ENCODE measurements around the gene SLC38A10. TPM values are rescaled to one million over a fixed set of nuclear protein-coding genes. Genes with fewer than 3 reads are reported as not detected.
"Not testable (repeated sequence)": the region's sequence is repeated elsewhere in the genome, so short reads cannot be mapped to it uniquely, and the experiment has no call there.

Gene SLC38A10
- total and polyA plus RNA-seq, 2 of the 13 experiments (the other 11 are each of a cell fraction or from before 2014, with no cell fraction given): 23.4 to 55.8 TPM

DNA sequence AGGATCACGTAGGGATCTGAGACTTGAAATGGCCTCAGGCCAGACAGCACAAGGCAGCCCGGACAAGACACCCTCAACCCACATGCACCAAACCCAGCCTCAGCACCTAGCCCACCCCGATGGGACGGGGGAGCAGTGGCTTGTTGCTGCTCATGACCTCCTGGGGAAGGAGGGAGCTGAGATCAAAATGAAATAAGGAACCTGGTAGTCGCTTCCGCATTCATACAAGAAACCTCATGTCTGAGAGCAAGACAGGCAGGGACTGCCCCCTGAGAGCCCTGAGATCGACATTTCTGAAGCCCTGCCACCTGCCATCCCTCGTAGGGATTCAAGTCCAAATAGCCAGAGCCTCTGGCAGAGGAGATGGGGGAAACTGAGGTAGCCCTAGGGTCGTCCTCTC lies 66.7 kb downstream of the SLC38A10 start:
- DNase-seq (ENCODE audit: low spot score) (no peak), FAIRE-seq (no peak), ATAC-seq (no peak)
- no peak for TF ChIP-seq ZNF660 (CRISPR knock-in tag; IDR thresholded peaks at IDR 0.05; ENCODE audit: borderline replicate concordance, low read depth)
- TF ChIP-seq JUNB (CRISPR knock-in tag; IDR thresholded peaks at IDR 0.05; ENCODE audit: borderline replicate concordance): no peak
- H3K36me3 ChIP-seq (replicated peaks in 1 of 2; ENCODE audit: control insufficient read depth in 1 of 2, insufficient read depth in 2 of 2, low read length in 2 of 2): peaks cover 23 to 29% of the 10 kb centered on the region in 2 experiments; a peak in 4 of 5 replicates
- H3K4me2 ChIP-seq (ENCODE audit: low read depth, low read length): no peak overlapping the region
- no peak overlapping the region for H3K4me3 ChIP-seq (replicated peaks in 1 of 3; ENCODE audit: insufficient read depth in 1 of 3, low read depth in 2 of 3, low read length in 3 of 3)
- intact Hi-C loops (cut with micrococcal nuclease; ENCODE audit: unreplicated experiment): no loop called here
- ChIA-PET CTCF (ENCODE audit: low intra/inter-chr PET ratio, low total read pairs) (no interaction called here), POLR2A (interaction anchor here (2.9 kb wide), 1 partner anchor 11 kb away, joined by 10 read pairs; the partner anchor contains the start of genes NDUFAF8 and TEPSIN)
- no TSS peak for BruUV-seq (replicated peaks)
- in situ Hi-C loops (cut with HindIII; ENCODE audit: extremely low pct_ligation_motif_present, low pct_unique_long_range_greater_than_20kb): loop anchor here (5.0 kb wide), 1 partner anchor 86 kb away; no protein-coding TSS in a partner anchor
- H3K9me3 ChIP-seq (ENCODE audit: low read length): no peaks in the 10 kb centered on the region
- no peak overlapping the region for H3K9ac ChIP-seq (ENCODE audit: insufficient read depth, low read depth, low read length)
- 92% methylated on average over 9 of the region's 9 CpGs for WGBS (ENCODE audit: low lambda C conversion rate)
- H3K27ac ChIP-seq (ENCODE audit: extremely low read length, insufficient read depth, low read length): no peak overlapping the region
- H3K4me1 ChIP-seq (ENCODE audit: insufficient read depth, low read length): peaks cover 20% of the 10 kb centered on the region
- H4K20me1 ChIP-seq (ENCODE audit: insufficient read depth, low read length): no peaks in the 10 kb centered on the region
- H3K79me2 ChIP-seq (ENCODE audit: insufficient read depth, low read length): no peaks in the 10 kb centered on the region
- no peak overlapping the region for H2AFZ ChIP-seq (ENCODE audit: low read length)
- H3K27me3 ChIP-seq (ENCODE audit: control insufficient read depth in 1 of 2, insufficient read depth in 2 of 2, low read length in 2 of 2): no peaks in the 10 kb centered on the region

DNA sequence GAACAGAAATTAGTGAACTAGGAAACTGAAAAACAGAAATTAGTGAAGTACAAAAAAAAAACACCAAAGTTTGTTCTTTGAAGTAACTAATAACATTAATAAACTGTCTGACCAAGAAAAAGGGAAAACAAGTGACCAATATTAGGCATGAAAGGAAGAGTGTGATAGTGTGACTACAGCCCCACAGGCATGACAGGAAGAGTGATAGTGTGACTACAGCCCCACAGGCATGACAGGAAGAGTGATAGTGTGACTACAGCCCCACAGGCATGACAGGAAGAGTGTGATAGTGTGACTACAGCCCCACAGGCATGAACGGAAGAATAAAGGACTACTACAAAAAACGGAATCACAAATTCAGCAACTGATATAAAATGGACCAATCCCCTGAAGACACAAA lies 67.5 kb downstream of the SLC38A10 start:
- H3K36me3 ChIP-seq (replicated peaks in 1 of 2; ENCODE audit: control insufficient read depth in 1 of 2, insufficient read depth in 2 of 2, low read length in 2 of 2): peaks cover 19 to 26% of the 10 kb centered on the region in 2 experiments; a peak in 4 of 5 replicates
- DNase-seq (ENCODE audit: low spot score); H4K20me1 ChIP-seq (ENCODE audit: insufficient read depth, low read length); CTCF ChIA-PET (ENCODE audit: low intra/inter-chr PET ratio, low total read pairs); H3K27me3 ChIP-seq (ENCODE audit: control insufficient read depth in 1 of 2, insufficient read depth in 2 of 2, low read length in 2 of 2); H3K79me2 ChIP-seq (ENCODE audit: insufficient read depth, low read length); H3K9me3 ChIP-seq (ENCODE audit: low read length); FAIRE-seq; H3K4me2 ChIP-seq (ENCODE audit: low read depth, low read length); ATAC-seq; intact Hi-C loops (cut with micrococcal nuclease; ENCODE audit: unreplicated experiment); H3K27ac ChIP-seq (ENCODE audit: extremely low read length, insufficient read depth, low read length); H2AFZ ChIP-seq (ENCODE audit: low read length); BruUV-seq (replicated peaks); H3K4me3 ChIP-seq (replicated peaks in 1 of 3; ENCODE audit: insufficient read depth in 1 of 3, low read depth in 2 of 3, low read length in 3 of 3); H3K9ac ChIP-seq (ENCODE audit: insufficient read depth, low read depth, low read length): not testable (repeated sequence)
- in situ Hi-C loops (cut with HindIII; ENCODE audit: extremely low pct_ligation_motif_present, low pct_unique_long_range_greater_than_20kb): loop anchor here (5.0 kb wide), 1 partner anchor 85 kb away; no protein-coding TSS in a partner anchor
- POLR2A ChIA-PET: interaction anchor here (1.4 to 3.5 kb wide), 2 partner anchors 11 to 62 kb away, joined by 3 to 16 read pairs; partner anchors contain the start of genes AATK, NDUFAF8, PVALEF and TEPSIN
- 95% methylated on average over 2 of the region's 2 CpGs for WGBS (ENCODE audit: low lambda C conversion rate)
- peaks cover 23% of the 10 kb centered on the region for H3K4me1 ChIP-seq (ENCODE audit: insufficient read depth, low read length)

Data from HepG2 (cell line).